ENCODE results near the gene LYSMD4.

DNA sequence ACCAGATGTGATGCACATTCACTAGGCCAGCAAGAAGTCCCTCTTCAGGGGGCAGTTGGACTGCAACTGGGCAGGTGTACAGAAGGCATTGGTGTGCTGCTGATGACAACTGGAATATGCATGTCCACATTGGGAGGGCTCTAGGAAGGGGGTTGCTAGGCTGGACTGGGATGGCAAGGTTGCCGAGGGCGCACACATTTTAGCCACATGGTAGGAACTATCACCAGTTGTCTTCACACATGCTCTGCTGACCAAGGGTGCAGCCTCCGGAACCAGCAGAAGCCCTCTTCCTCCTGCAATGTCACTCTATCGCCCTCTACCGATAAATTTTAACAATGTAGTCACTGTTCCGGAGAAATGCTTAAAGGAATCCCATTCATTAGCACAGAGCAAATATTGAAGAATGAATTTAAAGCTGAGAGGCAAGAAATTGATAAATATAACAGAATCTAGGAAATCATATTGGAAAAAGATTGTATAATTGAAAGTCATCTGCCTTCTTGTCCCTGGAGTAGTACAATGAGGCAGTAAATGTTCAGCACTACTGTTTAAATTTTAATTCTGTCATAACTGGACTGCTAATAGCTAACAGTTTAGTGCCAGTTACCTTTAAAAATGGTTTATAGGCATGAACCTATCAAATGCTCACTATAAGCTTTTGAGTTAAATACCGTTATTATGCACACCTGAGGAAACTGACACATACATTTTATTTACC, 22.6 kb upstream of the LYSMD4 start:
- TF ChIP-seq, protein P1, sequence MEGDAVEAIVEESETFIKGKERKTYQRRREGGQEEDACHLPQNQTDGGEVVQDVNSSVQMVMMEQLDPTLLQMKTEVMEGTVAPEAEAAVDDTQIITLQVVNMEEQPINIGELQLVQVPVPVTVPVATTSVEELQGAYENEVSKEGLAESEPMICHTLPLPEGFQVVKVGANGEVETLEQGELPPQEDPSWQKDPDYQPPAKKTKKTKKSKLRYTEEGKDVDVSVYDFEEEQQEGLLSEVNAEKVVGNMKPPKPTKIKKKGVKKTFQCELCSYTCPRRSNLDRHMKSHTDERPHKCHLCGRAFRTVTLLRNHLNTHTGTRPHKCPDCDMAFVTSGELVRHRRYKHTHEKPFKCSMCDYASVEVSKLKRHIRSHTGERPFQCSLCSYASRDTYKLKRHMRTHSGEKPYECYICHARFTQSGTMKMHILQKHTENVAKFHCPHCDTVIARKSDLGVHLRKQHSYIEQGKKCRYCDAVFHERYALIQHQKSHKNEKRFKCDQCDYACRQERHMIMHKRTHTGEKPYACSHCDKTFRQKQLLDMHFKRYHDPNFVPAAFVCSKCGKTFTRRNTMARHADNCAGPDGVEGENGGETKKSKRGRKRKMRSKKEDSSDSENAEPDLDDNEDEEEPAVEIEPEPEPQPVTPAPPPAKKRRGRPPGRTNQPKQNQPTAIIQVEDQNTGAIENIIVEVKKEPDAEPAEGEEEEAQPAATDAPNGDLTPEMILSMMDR (IDR thresholded peaks at IDR 0.05), result no peak
- TF ChIP-seq POLR2A (IDR thresholded peaks at IDR 0.05), result no peak
